Measurements from ENCODE around the gene KRTAP21-3. TPM values are rescaled to one million over a fixed set of nuclear protein-coding genes. Genes with fewer than 3 reads are reported as not detected.

KRTAP21-3 gene
- total RNA-seq, result not detected in 2 replicates

GRCh38 chr21:30718239-30718909, at the start of gene KRTAP21-3:
KRTAP21-3 (minus strand) TSS chr21:30718777; CDS start chr21:30718759, 18 bp downstream.

GRCh38 chr21:30755328-30755727, 36.8 kb upstream of the KRTAP21-3 start, which contains the start of gene KRTAP21-1:
KRTAP21-1 (minus strand) TSS chr21:30755428; CDS start chr21:30755378, 50 bp downstream.

GRCh38 chr21:30747159-30747558, 28.6 kb upstream of the KRTAP21-3 start, which contains the start of gene KRTAP21-2:
KRTAP21-2 (minus strand) TSS chr21:30747259; CDS start chr21:30747202, 57 bp downstream.

Other genes starting within 250 kb of the KRTAP21-3 start
- gene KRTAP19-1, start 238.4 kb downstream of the KRTAP21-3 start, total RNA-seq, result not detected in 2 replicates
- not detected in 2 replicates for gene KRTAP19-2, start 231.3 kb downstream of the KRTAP21-3 start, total RNA-seq
- gene KRTAP19-3, start 226.8 kb downstream of the KRTAP21-3 start, total RNA-seq, result not detected in 2 replicates
- gene KRTAP19-4, start 221.6 kb downstream of the KRTAP21-3 start, total RNA-seq, result not detected in 2 replicates
- gene KRTAP19-5, start 216.6 kb downstream of the KRTAP21-3 start, total RNA-seq, result not detected in 2 replicates
- not detected in 2 replicates for gene KRTAP19-6, start 176.9 kb downstream of the KRTAP21-3 start, total RNA-seq
- gene KRTAP19-7, start 157.5 kb downstream of the KRTAP21-3 start, total RNA-seq, result not detected in 2 replicates
- gene KRTAP22-2, start 128.4 kb downstream of the KRTAP21-3 start, total RNA-seq, result not detected in 2 replicates
- gene KRTAP6-3, start 126.3 kb downstream of the KRTAP21-3 start, total RNA-seq, result not detected in 2 replicates
- not detected in 2 replicates for gene KRTAP6-2, start 119.9 kb downstream of the KRTAP21-3 start, total RNA-seq
- not detected in 2 replicates for gene KRTAP22-1, start 117.7 kb downstream of the KRTAP21-3 start, total RNA-seq
- gene KRTAP6-1, start 104.8 kb downstream of the KRTAP21-3 start, total RNA-seq, result not detected in 2 replicates
- gene KRTAP20-1, start 102.4 kb downstream of the KRTAP21-3 start, total RNA-seq, result not detected in 2 replicates
- not detected in 2 replicates for gene KRTAP20-4, start 98.2 kb downstream of the KRTAP21-3 start, total RNA-seq
- not detected in 2 replicates for gene KRTAP20-2, start 83.6 kb downstream of the KRTAP21-3 start, total RNA-seq
- gene KRTAP20-3, start 75.9 kb downstream of the KRTAP21-3 start, total RNA-seq, result not detected in 2 replicates
- not detected in 2 replicates for gene KRTAP21-2, start 28.5 kb upstream of the KRTAP21-3 start, total RNA-seq
- not detected in 2 replicates for gene KRTAP21-1, start 36.7 kb upstream of the KRTAP21-3 start, total RNA-seq
- gene KRTAP8-1, start 94.5 kb upstream of the KRTAP21-3 start, total RNA-seq, result not detected in 2 replicates
- not detected in 2 replicates for gene KRTAP7-1, start 111.0 kb upstream of the KRTAP21-3 start, total RNA-seq
- not detected in 2 replicates for gene KRTAP11-1, start 162.8 kb upstream of the KRTAP21-3 start, total RNA-seq

Data from epithelial cell of umbilical artery (primary cell).